ENCODE results near the gene FEV.

GRCh38 chr2:218985325-218986091 lies 524 bp upstream of the FEV start:
- TF ChIP-seq CTCF (IDR thresholded peaks at IDR 0.05; ENCODE audit: borderline replicate concordance, extremely low read depth, low read length, poor library complexity, severe bottlenecking) (no peak), EZH2 (IDR thresholded peaks at IDR 0.05; ENCODE audit: borderline replicate concordance, low read depth, low read length, severe bottlenecking) (no peak)

All from DND-41 (cell line).